Measurements from ENCODE around the gene HOMER2. TPM values are rescaled to one million over a fixed set of nuclear protein-coding genes. Genes with fewer than 3 reads are reported as not detected.

Gene HOMER2
- total RNA-seq, 2 experiments from 2014 or later = 0.85 to 1.6 TPM

DNA sequence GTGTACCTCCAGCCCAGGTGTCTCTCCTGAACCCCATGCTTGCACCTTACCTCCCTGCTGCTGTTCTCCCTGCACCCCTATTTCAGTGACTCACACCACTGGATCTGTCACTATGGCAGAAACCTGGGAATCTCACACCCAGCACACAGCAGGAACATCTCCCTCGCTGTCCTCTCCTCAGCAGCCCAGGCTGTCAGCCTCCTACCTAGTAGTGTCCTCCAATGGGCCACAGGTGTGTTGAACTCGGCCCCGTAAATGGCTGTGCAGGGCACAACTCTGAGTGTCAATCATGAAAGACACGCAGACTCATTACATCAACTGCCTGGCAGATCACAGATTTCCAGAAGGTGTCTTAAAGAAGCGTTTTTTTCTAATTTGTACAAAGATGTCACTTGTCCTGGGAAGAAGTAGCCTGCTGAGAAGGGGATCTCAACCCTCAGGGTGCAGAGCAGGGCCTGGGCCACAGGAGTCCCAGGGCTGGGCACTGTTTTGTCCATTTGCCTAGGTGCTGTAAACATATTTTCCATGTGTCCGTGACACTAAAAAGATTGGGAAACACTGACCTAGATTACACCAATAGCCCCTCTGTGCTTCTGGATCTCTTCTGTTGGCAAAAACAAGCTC, 33.8 kb downstream of the HOMER2 start:
- no peak overlapping the region for H3K4me3 Mint-ChIP-seq
- no peaks in the 10 kb centered on the region for H3K27me3 Mint-ChIP-seq
- no peak for ATAC-seq (ENCODE audit: poor library complexity)
- H3K36me3 ChIP-seq (ENCODE audit: insufficient read depth, low read length) = no peaks in the 10 kb centered on the region
- no peak overlapping the region for H3K4me3 ChIP-seq (ENCODE audit: low read length)
- no peak for DNase-seq
- no peaks in the 10 kb centered on the region for H3K9me3 ChIP-seq (ENCODE audit: control insufficient read depth in 1 of 2, insufficient read depth in 1 of 2, low read length in 2 of 2)
- no peaks in the 10 kb centered on the region for H3K4me1 ChIP-seq (ENCODE audit: insufficient read depth, low read length)
- H3K27ac Mint-ChIP-seq = no peak overlapping the region
- no peaks in the 10 kb centered on the region for H3K36me3 Mint-ChIP-seq (ENCODE audit: low read depth)
- ChIA-PET POLR2A (no interaction called here), CTCF (interaction anchor here (0.6 kb wide), 1 partner anchor 9 kb away, joined by 3 read pairs; no protein-coding TSS in a partner anchor)
- no peaks in the 10 kb centered on the region for H3K27me3 ChIP-seq (ENCODE audit: control insufficient read depth in 1 of 2, insufficient read depth in 2 of 2, low read length in 2 of 2)
- H3K4me1 Mint-ChIP-seq (ENCODE audit: low read depth) = no peaks in the 10 kb centered on the region
- intact Hi-C loops (cut with DNase I, micrococcal nuclease) = no loop called here
- H3K9me3 Mint-ChIP-seq = no peaks in the 10 kb centered on the region
- no peak overlapping the region for H3K27ac ChIP-seq (ENCODE audit: low read depth in 1 of 2, low read length in 2 of 2)
- TF ChIP-seq CTCF (IDR thresholded peaks at IDR 0.05) = no peak

DNA sequence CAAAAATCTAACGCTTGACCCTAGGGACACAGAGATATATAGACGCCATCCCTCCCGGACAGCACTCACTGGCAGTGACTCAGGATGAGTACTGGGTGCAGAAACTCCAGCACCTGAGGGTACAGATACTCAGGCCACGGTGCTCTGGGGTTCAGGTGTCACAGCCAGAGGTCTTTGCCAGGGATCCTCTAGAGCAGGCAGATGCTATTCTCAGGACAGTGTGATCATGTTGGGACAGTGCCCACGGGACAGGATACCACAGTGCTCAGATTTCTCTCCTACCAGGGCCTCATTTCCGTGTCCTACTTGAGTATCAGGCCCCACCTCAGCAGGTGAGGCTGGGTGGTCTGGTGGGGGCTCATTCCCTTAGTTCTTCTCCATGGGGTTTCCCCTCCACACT, 34.4 kb downstream of the HOMER2 start:
- H3K36me3 ChIP-seq (ENCODE audit: insufficient read depth, low read length) = no peaks in the 10 kb centered on the region
- no peak overlapping the region for H3K27ac ChIP-seq (ENCODE audit: low read depth in 1 of 2, low read length in 2 of 2)
- no peak for TF ChIP-seq CTCF (IDR thresholded peaks at IDR 0.05)
- Mint-ChIP-seq H3K27me3 (no peaks in the 10 kb centered on the region), H3K4me1 (ENCODE audit: low read depth) (no peaks in the 10 kb centered on the region), H3K4me3 (no peak overlapping the region), H3K9me3 (no peaks in the 10 kb centered on the region), H3K36me3 (ENCODE audit: low read depth) (no peaks in the 10 kb centered on the region), H3K27ac (no peak overlapping the region)
- no peak for DNase-seq
- no peaks in the 10 kb centered on the region for H3K27me3 ChIP-seq (ENCODE audit: control insufficient read depth in 1 of 2, insufficient read depth in 2 of 2, low read length in 2 of 2)
- H3K4me1 ChIP-seq (ENCODE audit: insufficient read depth, low read length) = no peaks in the 10 kb centered on the region
- no peak overlapping the region for H3K4me3 ChIP-seq (ENCODE audit: low read length)
- ATAC-seq (ENCODE audit: poor library complexity) = no peak
- CTCF ChIA-PET = no interaction called here
- intact Hi-C loops (cut with DNase I, micrococcal nuclease) = no loop called here
- no peaks in the 10 kb centered on the region for H3K9me3 ChIP-seq (ENCODE audit: control insufficient read depth in 1 of 2, insufficient read depth in 1 of 2, low read length in 2 of 2)
- POLR2A ChIA-PET = no interaction called here

DNA sequence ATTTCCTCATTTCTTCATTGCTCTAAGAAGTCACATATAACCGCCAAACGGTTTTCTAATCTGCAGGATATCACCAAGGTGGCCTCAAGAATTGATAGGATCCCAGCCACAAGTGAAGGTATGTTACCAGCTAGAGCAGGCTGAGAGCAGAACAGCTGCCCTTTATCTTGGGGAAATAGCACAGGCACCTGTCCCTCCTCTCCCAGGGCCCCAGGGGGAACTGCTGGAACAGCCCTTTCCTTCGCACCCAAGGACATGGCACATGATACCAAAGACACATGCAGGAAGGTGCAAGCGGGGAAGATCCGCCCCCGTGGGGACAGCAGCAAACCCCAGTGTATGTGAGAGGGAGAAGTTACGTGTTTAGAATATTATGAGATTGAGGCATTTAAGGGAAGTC, 35.3 kb downstream of the HOMER2 start:
- no peak for TF ChIP-seq CTCF (IDR thresholded peaks at IDR 0.05)
- DNase-seq (no peak), ATAC-seq (ENCODE audit: poor library complexity) (no peak)
- no peak overlapping the region for H3K27ac ChIP-seq (ENCODE audit: low read depth in 1 of 2, low read length in 2 of 2)
- ChIA-PET POLR2A (no interaction called here), CTCF (no interaction called here)
- intact Hi-C loops (cut with DNase I, micrococcal nuclease) = no loop called here
- no peaks in the 10 kb centered on the region for H3K36me3 ChIP-seq (ENCODE audit: insufficient read depth, low read length)
- H3K9me3 ChIP-seq (ENCODE audit: control insufficient read depth in 1 of 2, insufficient read depth in 1 of 2, low read length in 2 of 2) = no peaks in the 10 kb centered on the region
- no peaks in the 10 kb centered on the region for H3K4me1 ChIP-seq (ENCODE audit: insufficient read depth, low read length)
- no peaks in the 10 kb centered on the region for H3K9me3 Mint-ChIP-seq
- H3K27me3 ChIP-seq (ENCODE audit: control insufficient read depth in 1 of 2, insufficient read depth in 2 of 2, low read length in 2 of 2) = no peaks in the 10 kb centered on the region
- no peak overlapping the region for H3K4me3 ChIP-seq (ENCODE audit: low read length)
- no peaks in the 10 kb centered on the region for H3K27me3 Mint-ChIP-seq
- H3K27ac Mint-ChIP-seq = no peak overlapping the region
- H3K4me3 Mint-ChIP-seq = no peak overlapping the region
- no peaks in the 10 kb centered on the region for H3K36me3 Mint-ChIP-seq (ENCODE audit: low read depth)
- H3K4me1 Mint-ChIP-seq (ENCODE audit: low read depth) = no peaks in the 10 kb centered on the region
